ENCODE measurements around the gene FLCN. TPM values are rescaled to one million over a fixed set of nuclear protein-coding genes. Genes with fewer than 3 reads are reported as not detected.

FLCN gene
- polyA plus RNA-seq, 6 donors from 2014 or later: 3.6 to 7.4 (median 5.7) TPM

GRCh38 chr17:17215575-17215974, 21.4 kb downstream of the FLCN start:
- H3K27me3 Mint-ChIP-seq: no peaks in the 10 kb centered on the region
- peaks cover 9 to 17% of the 10 kb centered on the region in 2 donors for H3K36me3 Mint-ChIP-seq
- ATAC-seq (ENCODE audit: low read depth in 2 of 2) (no peak), DNase-seq (no peak)
- no peaks in the 10 kb centered on the region for H3K4me1 Mint-ChIP-seq
- no peaks in the 10 kb centered on the region for H3K9me3 Mint-ChIP-seq
- peak overlapping the region in 1 of 6 donors; percentile 32 for H3K27ac Mint-ChIP-seq
- H3K4me3 Mint-ChIP-seq: no peak overlapping the region

- Mint-ChIP-seq H3K36me3 (peaks cover 9 to 17% of the 10 kb centered on the region in 2 donors), H3K27ac (peak overlapping the region in 1 of 6 donors; percentile 41), H3K27me3 (no peaks in the 10 kb centered on the region), H3K4me3 (no peak overlapping the region), H3K4me1 (no peaks in the 10 kb centered on the region), H3K9me3 (no peaks in the 10 kb centered on the region)
- no peak for ATAC-seq (ENCODE audit: low read depth in 2 of 2)
- DNase-seq: no peak
Observed at GRCh38 chr17:17214646-17215436, 22.1 kb downstream of the FLCN start.

DNA sequence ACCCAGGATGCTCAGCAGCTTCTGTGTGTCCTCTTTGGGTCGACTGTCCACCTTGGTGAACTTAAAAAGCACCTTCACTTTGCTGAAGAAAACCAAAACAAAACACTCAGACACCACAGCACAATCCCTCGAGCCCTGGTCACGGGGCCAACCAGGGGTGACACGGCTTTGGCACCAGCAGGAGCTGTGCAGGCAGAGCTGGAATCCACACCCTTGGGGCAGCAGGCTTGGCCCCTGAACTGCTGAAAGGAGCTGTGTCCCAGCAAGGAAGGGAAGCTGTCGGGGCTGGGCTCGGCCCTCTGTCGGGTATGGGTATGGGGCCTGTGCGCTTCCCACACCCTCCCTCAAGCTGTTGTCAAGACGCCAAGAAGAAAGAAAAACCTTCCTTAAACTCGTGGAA, 23.2 kb downstream of the FLCN start:
- peaks cover 9 to 17% of the 10 kb centered on the region in 2 donors for H3K36me3 Mint-ChIP-seq
- no peak for DNase-seq
- H3K4me1 Mint-ChIP-seq: no peaks in the 10 kb centered on the region
- H3K27me3 Mint-ChIP-seq: no peaks in the 10 kb centered on the region
- H3K4me3 Mint-ChIP-seq: no peak overlapping the region
- H3K27ac Mint-ChIP-seq: no peak overlapping the region
- H3K9me3 Mint-ChIP-seq: no peaks in the 10 kb centered on the region
- ATAC-seq (ENCODE audit: low read depth in 2 of 2): no peak

DNA sequence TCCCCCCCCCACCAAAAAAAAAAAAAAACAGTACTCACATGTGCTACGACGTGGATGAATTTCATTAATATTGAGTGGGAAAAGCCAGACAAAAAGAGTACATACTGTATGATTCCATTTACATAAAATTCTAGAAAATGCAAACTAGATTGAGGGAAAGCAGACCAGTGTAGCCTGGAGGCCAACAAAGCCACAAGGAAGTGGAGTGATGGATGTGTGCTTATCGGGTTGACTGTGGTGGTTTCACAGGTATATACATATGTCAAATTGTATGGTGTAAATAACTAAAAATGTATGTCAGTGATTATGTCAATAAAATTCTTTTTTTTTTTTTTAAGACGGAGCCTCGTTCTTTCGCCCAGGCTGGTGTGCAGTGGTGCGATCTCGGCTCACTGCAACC, 29.0 kb downstream of the FLCN start:
- H3K27me3 Mint-ChIP-seq: no peaks in the 10 kb centered on the region
- peak overlapping the region in 1 of 8 donors; percentile 27 for H3K4me3 Mint-ChIP-seq
- peaks cover 0 to 2% (median 0%) of the 10 kb centered on the region in 7 donors for H3K9me3 Mint-ChIP-seq
- H3K36me3 Mint-ChIP-seq: no peaks in the 10 kb centered on the region
- H3K4me1 Mint-ChIP-seq: peaks cover 10 to 18% (median 17%) of the 10 kb centered on the region in 3 donors
- ATAC-seq (ENCODE audit: low read depth in 2 of 2) (no peak), DNase-seq (no peak)
- H3K27ac Mint-ChIP-seq: peak overlapping the region in 2 of 6 donors; percentile 56 to 85

GRCh38 chr17:17206913-17207335, 30.0 kb downstream of the FLCN start:
- H3K4me1 Mint-ChIP-seq: peaks cover 10 to 20% (median 17%) of the 10 kb centered on the region in 3 donors
- peaks cover 0 to 2% (median 0%) of the 10 kb centered on the region in 7 donors for H3K9me3 Mint-ChIP-seq
- ATAC-seq (ENCODE audit: low read depth in 2 of 2) (no peak), DNase-seq (no peak)
- peak overlapping the region in 5 of 6 donors; percentile 27 to 97 (median 79) for H3K27ac Mint-ChIP-seq
- peak overlapping the region; percentile 19 to 75 (median 62) for H3K4me3 Mint-ChIP-seq
- H3K27me3 Mint-ChIP-seq: no peaks in the 10 kb centered on the region
- H3K36me3 Mint-ChIP-seq: no peaks in the 10 kb centered on the region

DNA sequence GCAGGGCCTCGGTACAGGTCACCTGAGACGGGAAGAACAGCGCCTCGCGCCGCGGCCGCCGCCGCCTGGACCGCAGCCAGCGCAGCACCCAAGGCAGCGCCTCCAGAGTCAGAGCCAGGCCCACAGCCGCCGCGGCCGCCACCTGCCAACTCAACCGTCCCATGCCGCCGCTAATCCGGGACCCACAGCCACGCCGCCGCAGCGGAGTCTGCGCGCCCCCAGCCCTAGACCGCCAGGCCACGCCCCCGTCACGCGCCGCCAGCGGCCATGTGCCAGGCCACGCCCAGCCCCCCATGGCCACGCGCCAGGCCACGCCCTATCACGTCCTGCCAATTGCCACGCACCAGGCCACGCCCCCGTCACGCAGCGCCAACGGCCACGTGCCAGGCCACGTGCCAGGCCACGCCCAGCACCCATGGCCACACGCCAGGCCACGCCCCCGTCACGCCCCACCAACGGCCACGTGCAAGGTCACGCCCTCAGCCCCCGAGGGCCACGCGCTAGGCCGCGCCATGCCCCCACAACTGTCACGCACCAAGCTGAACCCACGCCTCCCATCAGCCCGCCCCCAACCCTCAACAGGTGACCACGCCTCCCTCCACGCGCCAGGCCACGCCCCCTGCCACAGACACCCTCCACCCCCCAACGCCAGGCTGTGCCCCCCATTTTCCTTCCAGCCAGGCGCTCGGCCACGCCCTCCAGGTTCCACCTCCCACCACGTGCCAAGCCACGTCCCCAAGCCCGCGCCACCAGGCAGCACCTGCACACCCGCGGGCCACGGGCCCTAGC, 30.6 kb downstream of the FLCN start, which contains the start of gene PLD6:
Gene PLD6, minus strand, starts transcription at position 210 of the 789 bp plus-strand sequence. Its CDS starts 47 bp downstream, at position 163.
- Mint-ChIP-seq H3K27ac (peak within 1 kb of the TSS; percentile 60 to 97 (median 81)), H3K4me1 (peaks cover 10 to 21% (median 20%) of the 10 kb centered on the region in 3 donors), H3K4me3 (peak within 1 kb of the TSS; percentile 74 to 92 (median 86)), H3K36me3 (no peaks in the 10 kb centered on the region), H3K27me3 (no peaks in the 10 kb centered on the region), H3K9me3 (peaks cover 0 to 2% (median 0%) of the 10 kb centered on the region in 7 donors)
- ATAC-seq (ENCODE audit: low read depth in 2 of 2): peak; percentile 77 to 86
- DNase-seq: peak; percentile 88

GRCh38 chr17:17205368-17206123, 31.4 kb downstream of the FLCN start:
- H3K9me3 Mint-ChIP-seq: peaks cover 0 to 2% (median 0%) of the 10 kb centered on the region in 7 donors

GRCh38 chr17:17204635-17205231, 32.2 kb downstream of the FLCN start:
- no peak for DNase-seq
- no peaks in the 10 kb centered on the region for H3K27me3 Mint-ChIP-seq
- peak overlapping the region; percentile 54 to 91 (median 85) for H3K4me3 Mint-ChIP-seq
- peaks cover 0 to 2% (median 0%) of the 10 kb centered on the region in 7 donors for H3K9me3 Mint-ChIP-seq
- H3K36me3 Mint-ChIP-seq: no peaks in the 10 kb centered on the region
- ATAC-seq (ENCODE audit: low read depth in 2 of 2): no peak
- peak overlapping the region in 4 of 6 donors; percentile 24 to 85 (median 64) for H3K27ac Mint-ChIP-seq
- peaks cover 10 to 22% (median 20%) of the 10 kb centered on the region in 3 donors for H3K4me1 Mint-ChIP-seq

More at GRCh38 chr17:17205368-17206123, 31.4 kb downstream of the FLCN start:
- H3K4me1 Mint-ChIP-seq: peaks cover 10 to 22% (median 20%) of the 10 kb centered on the region in 3 donors
- ATAC-seq (ENCODE audit: low read depth in 2 of 2): peak; percentile 20 to 31
- no peaks in the 10 kb centered on the region for H3K27me3 Mint-ChIP-seq
- peak overlapping the region; percentile 74 to 92 (median 86) for H3K4me3 Mint-ChIP-seq
- H3K36me3 Mint-ChIP-seq: no peaks in the 10 kb centered on the region
- peak; percentile 31 for DNase-seq
- peak overlapping the region; percentile 24 to 83 (median 76) for H3K27ac Mint-ChIP-seq

- peak overlapping the region in 6 of 8 donors; percentile 44 to 91 (median 77) for H3K4me3 Mint-ChIP-seq
- H3K9me3 Mint-ChIP-seq: peaks cover 0 to 2% (median 0%) of the 10 kb centered on the region in 7 donors
- peak overlapping the region in 5 of 6 donors; percentile 7 to 85 (median 58) for H3K27ac Mint-ChIP-seq
- DNase-seq (no peak), ATAC-seq (ENCODE audit: low read depth in 2 of 2) (no peak)
- H3K27me3 Mint-ChIP-seq: no peaks in the 10 kb centered on the region
- H3K4me1 Mint-ChIP-seq: peaks cover 10 to 22% (median 20%) of the 10 kb centered on the region in 3 donors
- H3K36me3 Mint-ChIP-seq: no peaks in the 10 kb centered on the region
Observed at GRCh38 chr17:17204041-17204591, 32.9 kb downstream of the FLCN start.

- no peaks in the 10 kb centered on the region for H3K36me3 Mint-ChIP-seq
- peaks cover 0 to 2% (median 0%) of the 10 kb centered on the region in 7 donors for H3K9me3 Mint-ChIP-seq
- peak overlapping the region in 3 of 6 donors; percentile 73 to 89 (median 79) for H3K27ac Mint-ChIP-seq
- peaks cover 10 to 22% (median 20%) of the 10 kb centered on the region in 3 donors for H3K4me1 Mint-ChIP-seq
- H3K27me3 Mint-ChIP-seq: no peaks in the 10 kb centered on the region
- ATAC-seq (ENCODE audit: low read depth in 2 of 2) (no peak), DNase-seq (no peak)
- H3K4me3 Mint-ChIP-seq: peak overlapping the region in 2 of 8 donors; percentile 42 to 58
Observed at GRCh38 chr17:17203173-17203730, 33.7 kb downstream of the FLCN start.

GRCh38 chr17:17201907-17202306, 35.1 kb downstream of the FLCN start:
- Mint-ChIP-seq H3K4me1 (peaks cover 10 to 22% (median 20%) of the 10 kb centered on the region in 3 donors), H3K9me3 (peaks cover 0 to 2% (median 0%) of the 10 kb centered on the region in 7 donors), H3K27me3 (no peaks in the 10 kb centered on the region), H3K27ac (no peak overlapping the region), H3K4me3 (peak overlapping the region in 2 of 8 donors; percentile 6 to 43), H3K36me3 (no peaks in the 10 kb centered on the region)
- ATAC-seq (ENCODE audit: low read depth in 2 of 2) (no peak), DNase-seq (no peak)

DNA sequence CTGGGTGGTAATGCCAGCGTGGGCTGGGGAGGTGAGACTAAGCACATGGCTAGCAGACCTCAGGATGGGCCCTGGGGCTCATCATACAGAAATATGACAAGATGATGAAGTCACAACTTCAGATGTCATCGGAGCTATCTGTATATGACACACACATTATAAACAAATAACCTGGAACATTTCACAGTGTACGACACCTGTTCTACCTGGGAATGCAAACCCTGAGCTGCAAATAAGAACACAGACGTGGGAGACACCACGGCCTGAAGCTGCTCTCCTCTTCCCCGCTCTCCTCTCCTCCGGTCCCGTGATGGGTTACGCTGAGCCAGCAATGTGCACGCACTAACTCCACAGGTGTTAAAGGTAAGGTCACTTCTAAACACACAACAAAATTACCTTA, 35.7 kb downstream of the FLCN start:
- Mint-ChIP-seq H3K9me3 (no peaks in the 10 kb centered on the region), H3K27me3 (no peaks in the 10 kb centered on the region), H3K27ac (peak overlapping the region in 1 of 6 donors; percentile 81), H3K4me1 (peaks cover 7 to 22% (median 20%) of the 10 kb centered on the region in 3 donors), H3K36me3 (no peaks in the 10 kb centered on the region), H3K4me3 (peak overlapping the region in 1 of 8 donors; percentile 6)
- ATAC-seq (ENCODE audit: low read depth in 2 of 2): no peak
- no peak for DNase-seq

Measured in naive B cell (primary cell).